D341Med (cell line): ENCODE measurements around the gene C9orf57.
"Not testable (repeated sequence)": the region's sequence is repeated elsewhere in the genome, so short reads cannot be mapped to it uniquely, and the experiment has no call there.

Experiments used
- DNase-seq: peaks from one replicate; pipeline ENCODE4 v3.0.0; 2012; ENCODE audit warnings: low spot score

Gene C9orf57

DNA sequence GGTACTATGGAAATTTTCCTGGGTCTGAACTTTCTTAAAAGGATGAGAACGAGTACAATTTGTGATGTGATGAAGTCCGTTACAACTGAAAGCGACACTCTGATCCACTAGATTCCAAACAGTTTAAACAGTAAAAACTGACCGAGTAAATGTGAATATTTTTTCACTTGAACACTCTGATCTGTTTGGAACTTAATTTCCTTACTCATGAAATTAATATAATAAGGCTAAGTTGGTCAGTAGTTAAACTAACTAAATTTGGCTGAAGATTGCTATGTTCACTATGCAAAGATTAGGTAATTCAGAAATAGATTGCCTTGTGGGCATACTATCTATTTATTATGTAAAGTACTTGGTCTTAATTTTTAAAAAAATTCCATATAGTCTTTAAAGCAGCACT, at the start of gene C9orf57:
Gene C9orf57, minus strand, starts transcription at position 101 of the 400 bp plus-strand sequence. CDS start 1,282 bp downstream, outside the sequence.
- no peak for DNase-seq

DNA sequence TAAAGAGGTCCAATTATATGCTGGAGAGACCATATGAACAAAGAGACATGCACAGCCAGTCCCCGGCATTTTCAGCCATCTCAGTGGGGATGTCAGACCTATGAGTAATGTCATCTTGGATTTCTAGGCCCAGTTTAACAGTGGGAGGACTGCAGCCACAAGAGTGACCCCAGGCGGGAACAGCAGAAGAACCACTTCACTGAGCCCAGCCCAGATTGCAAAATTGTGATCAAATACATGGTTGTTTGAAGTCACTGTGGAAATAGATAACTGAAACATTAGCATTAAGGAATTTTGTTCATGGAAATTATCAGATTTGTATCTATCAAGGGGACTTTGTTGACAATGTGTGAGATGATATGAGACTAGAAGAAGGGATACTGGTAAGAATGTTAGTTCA, 42.1 kb upstream of the C9orf57 start:
- DNase-seq, result no peak

- not testable (repeated sequence) for DNase-seq
Observed at GRCh38 chr9:72095520-72095919, 35.1 kb upstream of the C9orf57 start.

- no peak for DNase-seq
Observed at GRCh38 chr9:72092820-72093219, 32.4 kb upstream of the C9orf57 start.

- DNase-seq, result no peak
Observed at GRCh38 chr9:72089451-72090130, 29.2 kb upstream of the C9orf57 start.

GRCh38 chr9:72082536-72082935, 22.1 kb upstream of the C9orf57 start:
- no peak for DNase-seq

DNA sequence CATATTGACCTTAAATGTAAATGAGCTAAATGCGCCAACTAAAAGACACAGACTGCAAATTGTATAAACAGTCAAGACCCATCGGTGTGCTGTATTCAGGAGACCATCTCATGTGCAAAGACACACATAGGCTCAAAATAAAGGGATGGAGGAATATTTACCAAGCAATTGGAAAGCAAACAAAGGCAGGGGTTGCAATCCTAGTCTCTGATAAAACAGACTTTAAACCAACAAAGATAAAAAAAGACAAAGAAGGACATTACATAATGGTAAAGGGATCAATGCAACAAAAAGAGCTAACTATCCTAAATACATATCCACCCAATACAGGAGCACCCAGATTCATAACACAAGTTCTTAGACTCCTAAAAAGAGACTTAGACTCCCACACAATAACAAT, 14.3 kb upstream of the C9orf57 start:
- DNase-seq, result not testable (repeated sequence)

DNA sequence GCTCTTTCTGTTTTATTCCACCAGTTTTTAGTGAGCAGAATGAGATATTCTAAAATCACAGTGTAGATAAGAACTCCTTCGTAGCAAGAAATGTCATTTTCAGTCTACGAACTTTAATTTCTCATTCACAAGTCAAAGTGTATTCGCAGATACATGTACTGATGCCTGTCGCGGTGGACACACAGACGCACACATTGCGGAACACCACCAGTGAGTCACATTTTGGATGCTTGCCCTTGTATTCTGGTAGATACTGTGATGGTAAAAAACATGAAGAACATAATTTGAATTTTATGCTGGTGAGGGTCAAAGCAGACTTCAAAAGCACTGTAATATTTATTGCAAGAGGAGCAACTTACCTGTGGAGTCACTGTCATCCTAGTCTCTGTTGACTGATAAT, 4.7 kb upstream of the C9orf57 start:
- DNase-seq, result no peak

GRCh38 chr9:72052122-72052521, 8.3 kb downstream of the C9orf57 start:
- DNase-seq, result no peak

- no peak for DNase-seq
Observed at GRCh38 chr9:72048850-72049249, 11.6 kb downstream of the C9orf57 start.

DNA sequence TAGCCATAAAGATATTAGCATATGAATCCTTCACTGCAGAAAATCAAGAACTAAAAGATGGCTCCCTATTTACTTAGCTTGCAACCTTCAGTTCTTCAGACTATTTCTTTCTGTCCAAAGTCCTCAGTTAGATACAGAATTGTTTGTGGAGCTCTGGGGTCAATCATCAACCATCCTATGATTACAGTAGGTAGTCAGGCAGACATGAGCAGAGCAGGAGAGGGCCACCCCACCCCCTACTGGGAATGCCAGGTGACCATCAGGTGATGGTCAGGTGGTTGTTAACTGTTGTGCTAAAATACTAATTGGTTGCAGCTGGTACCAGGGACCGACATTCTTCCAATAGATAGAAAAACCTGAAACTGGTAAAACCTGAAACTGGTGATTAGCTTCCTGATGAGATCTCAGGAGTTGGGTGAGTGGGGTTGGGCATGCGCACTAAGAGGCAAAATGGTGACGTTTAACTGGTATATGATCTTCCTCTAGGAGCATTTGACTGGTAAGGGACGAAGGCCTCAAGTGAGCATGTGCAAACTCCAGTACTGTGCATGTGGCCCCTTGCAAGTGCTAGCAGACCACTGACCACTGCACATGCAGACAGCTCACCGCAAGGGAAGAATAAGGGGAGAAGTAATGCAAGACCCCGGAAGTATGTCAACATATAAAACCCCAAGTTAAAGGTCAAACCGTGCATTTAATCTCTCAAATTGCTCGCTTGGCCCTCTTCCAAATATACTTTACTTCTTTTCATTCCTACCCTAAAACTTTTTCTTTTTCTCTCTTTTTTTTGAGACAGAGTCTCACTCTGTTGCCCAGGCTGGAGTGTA, 13.6 kb downstream of the C9orf57 start:
- no peak for DNase-seq

GRCh38 chr9:72044095-72044494, 16.3 kb downstream of the C9orf57 start:
- no peak for DNase-seq

DNA sequence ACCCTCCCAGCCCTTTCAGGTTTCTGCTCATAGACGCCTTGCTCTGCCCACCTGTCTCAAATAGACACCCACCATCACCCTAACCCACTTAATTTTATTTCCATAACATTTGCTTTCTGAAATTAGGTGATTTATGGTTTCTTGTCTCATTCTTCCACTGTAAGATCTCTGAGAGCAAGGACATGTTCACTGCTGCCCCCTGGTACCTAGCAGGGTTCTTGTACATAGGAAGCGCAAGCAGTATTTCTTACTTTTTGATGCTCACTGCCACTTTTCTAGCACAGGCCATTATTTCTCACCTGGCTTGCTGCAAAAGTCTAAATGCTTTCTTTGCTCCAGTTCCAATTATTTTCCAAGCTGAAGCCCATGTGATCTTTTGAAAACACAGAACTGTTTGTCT, 16.8 kb downstream of the C9orf57 start:
- DNase-seq, result no peak

DNA sequence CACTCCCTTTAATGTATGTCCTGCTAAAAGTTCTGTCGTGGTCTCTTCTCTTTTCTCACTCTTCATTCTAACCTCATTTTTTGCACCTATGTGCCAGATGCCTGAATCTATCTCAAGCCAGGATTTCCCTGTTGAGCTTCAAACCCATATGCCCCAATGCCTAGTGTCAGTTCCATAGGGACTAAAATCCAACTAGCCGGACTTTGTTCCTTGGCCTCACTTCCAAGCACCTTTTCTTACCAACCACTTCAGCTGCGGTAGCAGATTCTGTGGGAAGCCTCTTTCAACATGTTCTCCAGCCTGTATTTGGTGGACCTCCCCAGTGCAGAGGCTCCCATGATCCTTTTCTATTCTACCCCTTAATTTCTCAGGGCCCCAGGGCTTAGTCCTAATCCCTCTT, 17.5 kb downstream of the C9orf57 start:
- DNase-seq, result no peak

- DNase-seq, result no peak
Observed at GRCh38 chr9:72041775-72042194, 18.6 kb downstream of the C9orf57 start.

- no peak for DNase-seq
Observed at GRCh38 chr9:72041369-72041768, 19.0 kb downstream of the C9orf57 start.

GRCh38 chr9:72039532-72039931, 20.9 kb downstream of the C9orf57 start:
- DNase-seq, result no peak

- peak; percentile 84 for DNase-seq
Observed at GRCh38 chr9:72038890-72039410, 21.5 kb downstream of the C9orf57 start.

GRCh38 chr9:72038408-72038807, 22.0 kb downstream of the C9orf57 start:
- no peak for DNase-seq

- DNase-seq, result no peak
Observed at GRCh38 chr9:72037571-72037970, 22.8 kb downstream of the C9orf57 start.

DNA sequence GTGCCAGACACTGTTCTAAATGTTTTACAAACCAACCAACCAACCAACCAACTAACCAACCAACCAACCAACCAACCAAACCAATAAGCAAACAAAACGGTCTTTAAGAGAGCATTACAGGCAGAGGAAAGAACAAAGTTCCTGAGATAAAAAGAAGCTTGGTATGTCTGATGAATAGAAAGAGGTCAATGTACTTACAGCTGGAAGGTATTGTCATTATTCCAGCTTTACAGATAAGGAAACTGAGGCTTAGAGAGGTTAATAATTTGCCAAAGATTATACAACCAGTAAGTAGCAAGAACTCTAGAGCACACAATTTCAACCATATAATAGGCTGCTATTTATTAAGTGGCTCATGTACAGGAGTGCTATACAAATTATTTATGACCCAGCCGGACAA, 29.6 kb downstream of the C9orf57 start:
- DNase-seq, result no peak

- no peak for DNase-seq
Observed at GRCh38 chr9:72029986-72030385, 30.4 kb downstream of the C9orf57 start.

GRCh38 chr9:72025906-72026305, 34.5 kb downstream of the C9orf57 start:
- no peak for DNase-seq
